Measurements from ENCODE around the gene PGAP2. TPM values are rescaled to one million over a fixed set of nuclear protein-coding genes. Genes with fewer than 3 reads are reported as not detected.
A peak's percentile ranks its signal among the peaks of the same experiment; 100 is the strongest.

Gene PGAP2
- total RNA-seq, 2 experiments from 2014 or later, result 33.1 to 36.7 TPM

- Mint-ChIP-seq H3K27me3 (no peaks in the 10 kb centered on the region), H3K27ac (peak overlapping the region; percentile 99), H3K9me3 (no peaks in the 10 kb centered on the region), H3K4me3 (peak overlapping the region; percentile 90), H3K4me1 (ENCODE audit: low read depth) (peaks cover 49% of the 10 kb centered on the region), H3K36me3 (ENCODE audit: low read depth) (peaks cover 43% of the 10 kb centered on the region)
- intact Hi-C loops (cut with micrococcal nuclease), result loop anchor here (5.0 kb wide), 1 partner anchor 42 kb away; no protein-coding TSS in a partner anchor
- ChIA-PET CTCF (interaction anchor here (0.6 to 1.9 kb wide), 7 partner anchors 9 to 278 kb away, joined by 3 to 8 read pairs (median 3); no protein-coding TSS in a partner anchor), POLR2A (interaction anchor here (0.6 to 2.5 kb wide), 7 partner anchors 8 to 60 kb away, joined by 3 to 9 read pairs (median 3); partner anchors contain the start of genes RHOG and STIM1)
- TF ChIP-seq CTCF (IDR thresholded peaks at IDR 0.05), result no peak
- ATAC-seq (no peak), DNase-seq (no peak)
Observed at GRCh38 chr11:3795131-3796001, 13.0 kb upstream of the PGAP2 start.

- peak overlapping the region; percentile 90 for H3K4me3 Mint-ChIP-seq
- intact Hi-C loops (cut with micrococcal nuclease), result loop anchor here (5.0 kb wide), 1 partner anchor 41 kb away; no protein-coding TSS in a partner anchor
- H3K27me3 Mint-ChIP-seq, result no peaks in the 10 kb centered on the region
- no peak for ATAC-seq
- no peak for TF ChIP-seq CTCF (IDR thresholded peaks at IDR 0.05)
- peaks cover 41% of the 10 kb centered on the region for H3K36me3 Mint-ChIP-seq (ENCODE audit: low read depth)
- peaks cover 45% of the 10 kb centered on the region for H3K4me1 Mint-ChIP-seq (ENCODE audit: low read depth)
- H3K27ac Mint-ChIP-seq, result peak overlapping the region; percentile 99
- POLR2A ChIA-PET, result interaction anchor here (0.6 to 2.5 kb wide), 5 partner anchors 8 to 57 kb away, joined by 3 to 9 read pairs (median 3); partner anchors contain the start of gene RHOG
- CTCF ChIA-PET, result interaction anchor here (1.1 to 1.9 kb wide), 6 partner anchors 10 to 277 kb away, joined by 3 to 8 read pairs (median 5); partner anchors contain the start of gene PGAP2
- no peak for DNase-seq
- no peaks in the 10 kb centered on the region for H3K9me3 Mint-ChIP-seq
Observed at GRCh38 chr11:3796002-3796311, 12.4 kb upstream of the PGAP2 start.

- H3K4me1 Mint-ChIP-seq (ENCODE audit: low read depth), result peaks cover 45% of the 10 kb centered on the region
- peak overlapping the region; percentile 99 for H3K27ac Mint-ChIP-seq
- peaks cover 39% of the 10 kb centered on the region for H3K36me3 Mint-ChIP-seq (ENCODE audit: low read depth)
Observed at GRCh38 chr11:3796346-3796745, 12.0 kb upstream of the PGAP2 start.

GRCh38 chr11:3796801-3797328 is 11.5 kb upstream of the PGAP2 start:
- Mint-ChIP-seq H3K27ac (peak overlapping the region; percentile 99), H3K4me1 (ENCODE audit: low read depth) (peaks cover 45% of the 10 kb centered on the region), H3K4me3 (peak overlapping the region; percentile 90), H3K27me3 (no peaks in the 10 kb centered on the region), H3K9me3 (no peaks in the 10 kb centered on the region), H3K36me3 (ENCODE audit: low read depth) (peaks cover 39% of the 10 kb centered on the region)
- DNase-seq (no peak), ATAC-seq (peak; percentile 27)
- POLR2A ChIA-PET, result interaction anchor here (1.6 to 3.5 kb wide), 3 partner anchors 11 to 44 kb away, joined by 3 to 25 read pairs (median 9); partner anchors contain the start of genes PGAP2 and RHOG
- CTCF ChIA-PET, result interaction anchor here (1.1 to 1.9 kb wide), 3 partner anchors 11 to 12 kb away, joined by 6 to 8 read pairs (median 6); partner anchors contain the start of gene PGAP2
- TF ChIP-seq CTCF (IDR thresholded peaks at IDR 0.05), result no peak
- intact Hi-C loops (cut with micrococcal nuclease), result loop anchor here (5.0 kb wide), 1 partner anchor 40 kb away; no protein-coding TSS in a partner anchor

More at GRCh38 chr11:3796346-3796745, 12.0 kb upstream of the PGAP2 start:
- peak overlapping the region; percentile 90 for H3K4me3 Mint-ChIP-seq
- no peaks in the 10 kb centered on the region for H3K27me3 Mint-ChIP-seq
- ATAC-seq (no peak), DNase-seq (no peak)
- no peaks in the 10 kb centered on the region for H3K9me3 Mint-ChIP-seq
- TF ChIP-seq CTCF (IDR thresholded peaks at IDR 0.05), result no peak
- intact Hi-C loops (cut with micrococcal nuclease), result loop anchor here (5.0 kb wide), 1 partner anchor 41 kb away; no protein-coding TSS in a partner anchor
- ChIA-PET CTCF (interaction anchor here (1.1 to 1.9 kb wide), 6 partner anchors 10 to 277 kb away, joined by 3 to 8 read pairs (median 5); partner anchors contain the start of gene PGAP2), POLR2A (interaction anchor here (1.0 to 2.5 kb wide), 4 partner anchors 9 to 45 kb away, joined by 3 to 9 read pairs (median 4); partner anchors contain the start of gene RHOG)
